ENCODE results near the gene RAB6B.

RAB6B gene

GRCh38 chr3:133860519-133860918, 35.2 kb downstream of the RAB6B start:
- no peak for DNase-seq (ENCODE audit: low read depth in 2 of 3, low spot score in 1 of 3)

DNA sequence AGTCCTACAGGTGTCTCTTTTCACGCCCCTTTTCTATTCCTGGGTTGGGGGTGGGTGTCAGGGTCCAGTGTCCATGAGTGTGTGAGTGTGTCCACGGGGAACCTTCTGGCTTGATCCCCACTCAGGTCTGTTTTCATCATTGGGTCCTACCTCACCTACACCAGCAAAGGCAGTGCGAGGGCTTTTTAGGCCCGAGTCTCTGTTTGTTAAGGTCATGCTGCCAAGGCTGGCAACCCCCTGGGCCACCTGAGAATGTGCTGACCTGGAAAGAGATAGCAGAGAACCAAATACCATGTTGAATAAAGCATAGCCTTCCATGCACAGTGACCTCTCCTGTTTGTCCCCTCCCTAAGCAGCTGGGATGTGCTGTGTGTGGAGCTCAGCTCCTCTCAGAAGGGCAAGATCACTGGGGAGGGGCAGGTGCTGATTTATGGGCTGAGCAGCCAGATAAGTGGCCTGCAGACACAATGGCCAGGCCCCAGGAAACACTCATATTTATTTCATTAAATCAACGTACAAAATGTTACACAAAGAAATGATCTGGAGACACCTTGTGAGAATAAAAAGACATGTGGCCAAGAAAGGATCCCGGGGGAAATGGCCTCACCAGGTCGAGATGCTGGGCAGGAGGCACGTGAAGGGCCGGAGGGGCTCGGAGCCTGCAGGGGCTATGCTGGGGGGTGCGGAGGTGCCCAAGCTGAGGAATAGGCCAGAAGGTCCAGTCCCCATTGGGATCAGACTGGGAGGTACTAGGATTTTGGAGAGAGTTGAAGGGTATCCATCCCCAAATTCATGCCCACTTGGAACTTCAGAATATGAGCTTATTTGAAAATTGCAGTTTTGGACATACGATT, 36.1 kb downstream of the RAB6B start:
- no peak for DNase-seq (ENCODE audit: low read depth in 2 of 3, low spot score in 1 of 3)

DNA sequence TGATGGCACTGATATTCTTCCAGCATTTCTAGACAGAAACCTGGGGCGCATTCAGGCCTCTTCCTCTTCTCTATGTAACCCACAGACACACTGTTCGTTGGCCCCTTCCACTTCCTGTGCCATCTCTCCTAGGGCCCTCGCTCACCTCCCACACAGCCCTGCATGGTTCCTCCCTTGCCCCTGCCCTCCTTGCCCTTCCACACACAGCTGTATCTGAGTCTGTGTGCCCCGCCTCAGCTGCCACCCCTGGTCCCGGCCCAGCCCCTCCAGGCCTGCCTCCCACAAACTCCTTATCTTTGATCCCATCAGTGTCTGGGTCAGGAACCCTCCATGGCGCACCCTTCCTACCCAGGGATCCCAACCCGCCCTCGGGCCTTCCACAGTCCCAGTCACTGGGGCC, 37.9 kb downstream of the RAB6B start:
- DNase-seq (ENCODE audit: low read depth in 2 of 3, low spot score in 1 of 3): no peak

- DNase-seq (ENCODE audit: low read depth in 2 of 3, low spot score in 1 of 3): no peak
These were observed 39.4 kb downstream of the RAB6B start for GRCh38 chr3:133856316-133856715.

GRCh38 chr3:133855772-133856171, 39.9 kb downstream of the RAB6B start:
- DNase-seq (ENCODE audit: low read depth in 2 of 3, low spot score in 1 of 3): no peak

GRCh38 chr3:133855002-133855370, 40.7 kb downstream of the RAB6B start:
- no peak for DNase-seq (ENCODE audit: low read depth in 2 of 3, low spot score in 1 of 3)

- no peak for DNase-seq (ENCODE audit: low read depth in 2 of 3, low spot score in 1 of 3)
These were observed 41.2 kb downstream of the RAB6B start for GRCh38 chr3:133854264-133855001.

DNA sequence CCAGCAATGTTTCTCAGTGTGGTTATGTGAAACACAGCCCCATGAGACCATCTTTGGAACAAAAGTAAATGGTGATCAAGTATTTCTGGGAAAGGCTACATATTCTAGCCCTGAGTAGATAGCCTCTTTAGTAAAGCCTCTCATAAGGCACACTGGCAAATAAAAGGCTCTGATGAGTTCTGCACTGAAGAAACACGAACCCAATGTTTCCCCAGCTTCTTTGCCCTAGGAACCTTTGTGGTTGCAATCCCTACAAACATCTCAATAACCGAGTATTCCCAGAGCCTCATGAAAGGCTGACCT, 41.8 kb downstream of the RAB6B start:
- no peak for DNase-seq (ENCODE audit: low read depth in 2 of 3, low spot score in 1 of 3)

GRCh38 chr3:133853063-133853924, 42.4 kb downstream of the RAB6B start:
- no peak for DNase-seq (ENCODE audit: low read depth in 2 of 3, low spot score in 1 of 3)

GRCh38 chr3:133851931-133852330, 43.8 kb downstream of the RAB6B start:
- no peak for DNase-seq (ENCODE audit: low read depth in 2 of 3, low spot score in 1 of 3)

GRCh38 chr3:133851266-133851906, 44.3 kb downstream of the RAB6B start:
- DNase-seq (ENCODE audit: low read depth in 2 of 3, low spot score in 1 of 3): peak in 1 of 3 donors; percentile 4

DNA sequence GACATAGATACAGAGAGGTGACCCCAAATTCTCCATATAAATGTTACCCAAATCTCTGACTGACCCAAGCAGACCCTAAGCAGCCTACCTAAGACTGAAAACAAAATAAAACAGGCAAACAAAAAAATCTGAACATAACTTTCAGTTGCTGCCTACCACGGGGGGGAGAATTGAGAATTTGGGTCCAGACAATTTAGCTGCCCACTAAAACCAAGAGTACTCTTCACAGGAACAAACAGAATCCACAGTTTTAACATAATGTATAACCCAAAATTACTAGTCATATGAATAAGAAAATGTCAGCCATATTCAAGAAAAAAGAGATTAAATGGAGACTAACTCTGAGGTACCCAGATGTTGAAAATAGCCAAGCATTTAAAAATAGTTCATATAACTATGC, 45.6 kb downstream of the RAB6B start:
- no peak for DNase-seq (ENCODE audit: low read depth in 2 of 3, low spot score in 1 of 3)

DNA sequence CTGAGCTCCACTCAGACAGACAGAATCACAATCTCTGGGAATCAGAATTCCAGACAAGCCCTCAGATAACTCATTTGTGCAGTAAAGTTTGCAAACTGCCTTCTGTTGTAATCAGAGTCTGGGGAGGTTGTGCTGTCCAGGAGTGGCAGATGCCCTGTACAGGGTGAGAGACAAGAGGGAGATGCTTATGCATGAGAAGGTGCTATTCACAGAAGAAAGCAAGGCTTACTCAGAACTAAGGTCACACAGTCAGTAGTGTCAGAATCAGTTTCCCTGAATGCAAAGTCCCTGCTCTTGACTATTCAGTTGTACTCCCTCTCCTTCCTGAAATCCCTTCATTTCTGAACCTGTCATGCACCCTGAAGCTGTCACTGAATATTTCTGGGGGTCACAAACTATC, 46.3 kb downstream of the RAB6B start:
- DNase-seq (ENCODE audit: low read depth in 2 of 3, low spot score in 1 of 3): no peak

DNA sequence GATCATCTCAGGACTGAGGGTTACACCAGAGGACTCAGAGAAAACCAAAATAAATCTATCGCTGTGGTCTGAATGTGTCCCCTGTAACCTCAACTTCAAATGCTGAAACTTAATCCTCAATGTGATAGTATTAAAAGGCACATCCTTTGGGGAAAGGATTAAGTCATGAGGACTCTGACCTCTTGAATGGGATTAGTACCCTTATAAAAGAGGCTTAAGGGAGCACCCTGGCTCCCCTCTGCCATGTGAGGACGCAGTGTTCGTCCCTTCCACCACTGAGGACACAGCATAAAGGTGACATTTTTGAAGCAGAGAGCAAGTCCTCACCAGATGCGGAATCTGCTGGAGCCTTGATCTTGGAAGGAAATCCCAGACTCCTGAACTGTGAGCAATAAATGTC, 50.6 kb downstream of the RAB6B start:
- DNase-seq (ENCODE audit: low read depth in 2 of 3, low spot score in 1 of 3): no peak

DNA sequence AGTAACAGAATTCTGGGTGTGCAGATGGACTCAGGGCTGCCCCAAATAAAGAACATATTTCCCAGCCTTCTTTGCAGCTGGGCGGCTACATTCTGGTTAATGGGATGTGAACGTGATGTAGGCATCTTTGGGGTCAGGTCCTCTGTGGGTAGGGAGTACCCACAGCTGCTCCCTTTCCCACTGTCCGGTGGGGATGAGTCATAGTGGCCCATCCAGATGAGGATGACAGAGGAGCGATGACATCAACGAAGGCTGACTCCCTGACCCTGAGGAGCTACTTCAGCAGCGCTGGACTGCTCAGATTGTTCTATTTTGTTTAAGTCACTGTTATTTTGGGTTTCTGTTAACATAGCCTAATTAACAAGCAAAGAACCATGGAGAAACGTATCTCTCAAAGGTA, 52.0 kb downstream of the RAB6B start:
- no peak for DNase-seq (ENCODE audit: low read depth in 2 of 3, low spot score in 1 of 3)

GRCh38 chr3:133842158-133842557, 53.5 kb downstream of the RAB6B start:
- no peak for DNase-seq (ENCODE audit: low read depth in 2 of 3, low spot score in 1 of 3)

DNA sequence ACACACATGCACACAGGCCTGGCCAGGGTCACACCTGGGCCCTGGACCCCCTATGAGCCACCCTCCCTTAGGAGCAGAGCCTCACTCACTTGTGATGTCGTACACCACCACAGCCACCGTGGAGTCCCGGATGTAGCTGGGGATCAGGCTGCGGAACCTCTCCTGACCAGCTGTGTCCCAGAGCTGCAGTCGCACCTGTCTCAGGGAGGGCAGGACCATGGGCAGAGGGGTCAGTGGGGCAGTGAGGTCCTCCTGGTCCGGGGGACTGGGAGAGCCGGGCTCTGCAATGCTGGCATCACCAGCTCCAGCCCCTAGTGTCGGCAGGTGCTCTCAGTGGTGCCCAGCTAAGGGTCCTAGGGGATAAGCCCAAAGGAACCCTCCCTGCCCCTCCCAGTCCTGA, 54.5 kb downstream of the RAB6B start:
- no peak for DNase-seq (ENCODE audit: low read depth in 2 of 3, low spot score in 1 of 3)

- no peak for DNase-seq (ENCODE audit: low read depth in 2 of 3, low spot score in 1 of 3)
These were observed 54.9 kb downstream of the RAB6B start for GRCh38 chr3:133840767-133841166.

- no peak for DNase-seq (ENCODE audit: low read depth in 2 of 3, low spot score in 1 of 3)
These were observed 55.5 kb downstream of the RAB6B start for GRCh38 chr3:133840055-133840737.

- DNase-seq (ENCODE audit: low read depth in 2 of 3, low spot score in 1 of 3): no peak
These were observed 56.5 kb downstream of the RAB6B start for GRCh38 chr3:133838916-133839800.
